ENCODE results near the gene ZMYND8. TPM values are rescaled to one million over a fixed set of nuclear protein-coding genes. Genes with fewer than 3 reads are reported as not detected.

The ZMYND8 gene
- total RNA-seq, 4 donors from 2014 or later = 32.2 to 78.9 (median 54.4) TPM

- Histone ChIP-seq H3K9me3 (no peaks in the 10 kb centered on the region), H3K27ac (no peak overlapping the region), H3K27me3 (no peaks in the 10 kb centered on the region), H3K4me1 (peaks cover 0 to 7% (median 0%) of the 10 kb centered on the region in 3 donors), H3K4me3 (no peak overlapping the region), H3K36me3 (peaks cover 0 to 17% of the 10 kb centered on the region in 2 donors)
- TF ChIP-seq EP300 (IDR thresholded peaks at IDR 0.05) = no peak
- TF ChIP-seq POLR2AphosphoS5 (IDR thresholded peaks at IDR 0.05) = no peak
- no peak for TF ChIP-seq CTCF (IDR thresholded peaks at IDR 0.05)
- no peak for TF ChIP-seq POLR2A (IDR thresholded peaks at IDR 0.05)
- no peak for ATAC-seq
- 29 to 52% methylated on average over 3 to 6 of the region's 6 CpGs for WGBS, 2 donors (ENCODE audit: low coverage in 1 of 2)
Observed at GRCh38 chr20:47175493-47175892, 181.0 kb downstream of the ZMYND8 start.

- no peak for TF ChIP-seq POLR2AphosphoS5 (IDR thresholded peaks at IDR 0.05)
- no peak for TF ChIP-seq EP300 (IDR thresholded peaks at IDR 0.05)
- Histone ChIP-seq H3K27me3 (no peaks in the 10 kb centered on the region), H3K27ac (no peak overlapping the region), H3K4me1 (peaks cover 0 to 11% (median 0%) of the 10 kb centered on the region in 3 donors), H3K4me3 (no peak overlapping the region), H3K36me3 (peaks cover 0 to 13% of the 10 kb centered on the region in 2 donors), H3K9me3 (no peaks in the 10 kb centered on the region)
- WGBS, 2 donors (ENCODE audit: low coverage in 1 of 2) = 68 to 86% methylated on average over 4 to 5 of the region's 21 CpGs
- no peak for ATAC-seq
Observed at GRCh38 chr20:47174456-47175243, 181.8 kb downstream of the ZMYND8 start.

GRCh38 chr20:47173596-47174216 is 182.8 kb downstream of the ZMYND8 start:
- 84 to 100% methylated on average over 3 of the region's 6 CpGs for WGBS, 2 donors (ENCODE audit: low coverage in 1 of 2)
- no peaks in the 10 kb centered on the region for H3K9me3 ChIP-seq
- peaks cover 0 to 13% of the 10 kb centered on the region in 2 donors for H3K36me3 ChIP-seq
- H3K27ac ChIP-seq = no peak overlapping the region
- no peak for ATAC-seq
- no peak overlapping the region for H3K4me3 ChIP-seq
- TF ChIP-seq CTCF (IDR thresholded peaks at IDR 0.05) (no peak), EP300 (IDR thresholded peaks at IDR 0.05) (no peak), POLR2AphosphoS5 (IDR thresholded peaks at IDR 0.05) (no peak), POLR2A (IDR thresholded peaks at IDR 0.05) (no peak)
- no peaks in the 10 kb centered on the region for H3K27me3 ChIP-seq
- peaks cover 0 to 11% (median 0%) of the 10 kb centered on the region in 3 donors for H3K4me1 ChIP-seq

- no peak for ATAC-seq
- TF ChIP-seq CTCF (IDR thresholded peaks at IDR 0.05) = no peak
- WGBS, 2 donors (ENCODE audit: low coverage in 1 of 2) = 82 to 94% methylated on average over 3 to 6 of the region's 16 CpGs
Observed at GRCh38 chr20:47172579-47172978, 183.9 kb downstream of the ZMYND8 start.

GRCh38 chr20:47167846-47168245 is 188.7 kb downstream of the ZMYND8 start:
- H3K4me1 ChIP-seq = peaks cover 0 to 11% (median 0%) of the 10 kb centered on the region in 3 donors
- no peak overlapping the region for H3K27ac ChIP-seq
- no peaks in the 10 kb centered on the region for H3K9me3 ChIP-seq
- no peak overlapping the region for H3K4me3 ChIP-seq
- no peak for TF ChIP-seq POLR2AphosphoS5 (IDR thresholded peaks at IDR 0.05)
- no peak for TF ChIP-seq EP300 (IDR thresholded peaks at IDR 0.05)
- no peak for TF ChIP-seq POLR2A (IDR thresholded peaks at IDR 0.05)
- no peak for TF ChIP-seq CTCF (IDR thresholded peaks at IDR 0.05)
- H3K36me3 ChIP-seq = peaks cover 0 to 5% of the 10 kb centered on the region in 2 donors
- no peak for ATAC-seq
- WGBS, 2 donors (ENCODE audit: low coverage in 1 of 2) = 82 to 83% methylated on average over 2 to 4 of the region's 9 CpGs
- H3K27me3 ChIP-seq = no peaks in the 10 kb centered on the region

More at GRCh38 chr20:47172579-47172978, 183.9 kb downstream of the ZMYND8 start:
- Histone ChIP-seq H3K36me3 (peaks cover 0 to 13% of the 10 kb centered on the region in 2 donors), H3K27ac (no peak overlapping the region), H3K9me3 (no peaks in the 10 kb centered on the region), H3K4me3 (no peak overlapping the region), H3K4me1 (peaks cover 0 to 11% (median 0%) of the 10 kb centered on the region in 3 donors), H3K27me3 (no peaks in the 10 kb centered on the region)
